Measurements from ENCODE around the gene OGFOD3. TPM values are rescaled to one million over a fixed set of nuclear protein-coding genes. Genes with fewer than 3 reads are reported as not detected.
"Not testable (repeated sequence)": the region's sequence is repeated elsewhere in the genome, so short reads cannot be mapped to it uniquely, and the experiment has no call there.

OGFOD3 gene
- polyA plus RNA-seq, 10 donors, result 13.1 to 26.1 (median 19.0) TPM

DNA sequence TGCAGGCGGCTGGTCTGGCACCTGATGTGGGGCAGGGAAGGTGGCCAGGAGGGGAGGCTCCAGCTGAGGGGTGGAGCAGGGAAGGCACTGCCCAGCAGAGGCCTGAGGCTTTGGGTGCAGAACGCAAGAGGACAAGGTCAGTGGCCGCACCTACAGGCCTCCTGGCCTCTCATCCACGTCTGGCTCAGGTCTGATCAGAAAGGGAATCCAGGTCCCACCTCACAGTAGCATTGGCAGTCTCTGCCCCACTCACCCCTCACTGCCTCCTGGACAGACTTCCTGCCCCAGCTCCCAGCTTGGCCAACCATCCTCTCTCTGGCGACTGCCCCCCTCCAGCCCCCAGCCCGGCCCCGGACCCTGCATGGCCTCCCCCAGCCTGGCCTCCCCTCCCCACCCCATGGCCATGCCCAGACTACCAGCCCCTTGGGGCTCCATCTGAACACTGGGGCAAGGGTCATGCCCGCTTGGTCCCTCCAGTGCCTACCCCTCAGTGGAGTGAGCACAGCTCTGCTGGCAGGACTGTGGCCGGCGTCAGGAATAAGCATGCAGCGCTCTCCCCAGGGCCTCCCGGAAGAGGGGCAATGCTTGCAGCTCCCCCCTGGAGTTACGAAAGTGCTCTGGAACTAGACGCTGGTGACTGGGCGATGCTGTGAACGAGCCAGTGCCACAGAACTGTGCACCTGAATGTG, 42.2 kb downstream of the OGFOD3 start:
- DNase-seq, result no peak

- no peak for DNase-seq
Measured at GRCh38 chr17:82375359-82376041, 42.9 kb downstream of the OGFOD3 start.

DNA sequence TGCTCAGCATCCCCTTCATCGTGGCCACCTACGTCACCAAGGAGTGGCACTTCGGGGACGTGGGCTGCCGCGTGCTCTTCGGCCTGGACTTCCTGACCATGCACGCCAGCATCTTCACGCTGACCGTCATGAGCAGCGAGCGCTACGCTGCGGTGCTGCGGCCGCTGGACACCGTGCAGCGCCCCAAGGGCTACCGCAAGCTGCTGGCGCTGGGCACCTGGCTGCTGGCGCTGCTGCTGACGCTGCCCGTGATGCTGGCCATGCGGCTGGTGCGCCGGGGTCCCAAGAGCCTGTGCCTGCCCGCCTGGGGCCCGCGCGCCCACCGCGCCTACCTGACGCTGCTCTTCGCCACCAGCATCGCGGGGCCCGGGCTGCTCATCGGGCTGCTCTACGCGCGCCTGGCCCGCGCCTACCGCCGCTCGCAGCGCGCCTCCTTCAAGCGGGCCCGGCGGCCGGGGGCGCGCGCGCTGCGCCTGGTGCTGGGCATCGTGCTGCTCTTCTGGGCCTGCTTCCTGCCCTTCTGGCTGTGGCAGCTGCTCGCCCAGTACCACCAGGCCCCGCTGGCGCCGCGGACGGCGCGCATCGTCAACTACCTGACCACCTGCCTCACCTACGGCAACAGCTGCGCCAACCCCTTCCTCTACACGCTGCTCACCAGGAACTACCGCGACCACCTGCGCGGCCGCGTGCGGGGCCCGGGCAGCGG, 43.6 kb downstream of the OGFOD3 start:
- no peak for DNase-seq

DNA sequence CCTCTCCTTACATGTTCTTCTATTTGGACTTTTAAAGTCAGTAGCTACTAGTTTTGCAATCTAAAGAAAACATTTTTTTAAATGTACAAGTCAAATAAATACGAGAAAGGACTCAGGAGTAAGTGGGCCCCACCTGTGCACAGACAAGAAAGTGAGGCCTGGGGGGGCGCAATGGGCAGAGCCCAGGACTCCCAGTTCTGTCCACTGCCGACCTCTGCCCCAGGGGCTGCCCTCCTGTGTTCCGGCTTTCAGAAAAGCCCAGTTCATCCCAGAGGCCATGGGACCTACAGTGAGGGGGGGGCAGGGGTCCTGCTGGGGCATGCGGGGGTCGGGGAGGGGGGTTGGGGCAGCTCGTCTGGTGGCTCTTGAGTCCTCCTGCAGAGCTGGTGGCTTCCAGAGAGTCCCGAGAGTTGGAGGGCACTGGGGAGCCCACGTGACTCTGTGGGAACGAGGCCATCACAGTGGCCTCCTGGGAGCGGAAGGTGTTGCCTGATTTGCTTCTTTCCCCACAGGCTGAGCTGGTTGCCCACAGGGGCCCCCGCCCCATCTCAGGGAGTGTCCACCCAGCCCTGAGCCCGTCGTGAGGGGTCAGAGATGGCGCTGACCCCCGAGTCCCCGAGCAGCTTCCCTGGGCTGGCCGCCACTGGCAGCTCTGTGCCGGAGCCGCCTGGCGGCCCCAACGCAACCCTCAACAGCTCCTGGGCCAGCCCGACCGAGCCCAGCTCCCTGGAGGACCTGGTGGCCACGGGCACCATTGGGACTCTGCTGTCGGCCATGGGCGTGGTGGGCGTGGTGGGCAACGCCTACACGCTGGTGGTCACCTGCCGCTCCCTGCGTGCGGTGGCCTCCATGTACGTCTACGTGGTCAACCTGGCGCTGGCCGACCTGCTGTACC, 44.4 kb downstream of the OGFOD3 start:
- DNase-seq, result no peak

- DNase-seq, result not testable (repeated sequence)
Measured at GRCh38 chr17:82373072-82373452, 45.3 kb downstream of the OGFOD3 start.

DNA sequence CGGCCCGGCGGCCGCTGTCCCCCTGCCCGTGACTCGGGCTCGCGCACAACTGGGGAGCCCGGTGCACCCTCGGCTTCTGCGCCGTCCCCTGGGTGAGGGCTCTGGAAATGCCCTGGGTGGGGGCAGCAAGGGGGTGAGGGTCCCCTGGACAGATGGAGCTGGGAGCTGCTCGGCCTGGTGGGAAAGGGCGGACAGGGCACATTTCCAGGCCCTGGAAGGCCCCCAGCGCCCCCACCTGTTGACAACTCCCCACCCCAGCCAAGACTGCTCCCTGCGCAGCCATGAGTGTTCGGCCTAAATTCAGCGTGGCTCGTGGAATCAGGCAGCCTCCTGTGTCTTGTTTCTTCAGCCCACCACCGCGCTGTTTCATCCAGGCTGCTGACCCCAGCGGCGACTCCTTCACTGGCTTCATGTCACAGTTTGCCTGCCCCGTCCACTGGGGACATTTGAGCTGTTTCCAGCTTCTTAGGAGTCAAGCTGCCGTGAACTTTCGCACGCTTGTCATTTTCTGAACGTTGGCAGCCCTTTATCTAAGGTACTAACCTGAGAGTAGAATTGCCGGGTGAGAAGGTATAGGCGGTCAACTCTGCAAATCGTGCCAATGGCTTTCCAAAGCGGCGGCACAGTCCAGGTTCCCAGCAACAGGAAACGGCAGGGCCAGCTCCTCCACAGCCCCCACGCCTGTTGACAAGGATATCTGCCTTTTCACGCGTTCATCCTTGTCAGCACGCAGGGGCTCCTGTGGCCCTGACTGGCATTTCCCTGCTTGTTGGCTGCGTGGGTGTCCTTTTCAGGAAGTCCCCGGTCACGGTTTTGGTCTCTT, 45.9 kb downstream of the OGFOD3 start:
- DNase-seq, result no peak

GRCh38 chr17:82371333-82372248, 46.8 kb downstream of the OGFOD3 start, which contains the start of gene UTS2R:
TSS of gene UTS2R (plus strand) at chr17:82371765. CDS start at chr17:82374325, 2,560 bp downstream.
- DNase-seq, result no peak

GRCh38 chr17:82370471-82371332, 47.7 kb downstream of the OGFOD3 start:
- peak in 1 of 3 donors; percentile 70 for DNase-seq

DNA sequence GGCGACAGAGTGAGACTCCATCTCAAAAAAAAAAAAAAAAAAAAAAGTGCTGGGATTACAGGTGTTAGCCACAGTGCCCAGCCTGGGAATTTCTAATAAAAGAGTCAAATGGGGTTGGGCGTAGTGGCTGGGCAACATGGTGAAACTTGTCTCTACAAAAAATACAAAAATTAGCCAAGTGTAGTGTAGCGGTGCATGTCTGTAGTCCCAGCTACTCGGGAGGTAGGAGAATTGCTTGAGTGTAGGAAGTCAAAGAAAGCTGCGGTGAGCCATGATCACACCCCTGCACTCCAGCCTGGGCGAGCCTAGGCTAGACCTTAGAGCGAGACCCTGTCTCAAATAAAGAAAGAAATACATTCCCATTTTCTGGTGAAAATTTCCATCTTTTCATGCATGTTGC, 49.2 kb downstream of the OGFOD3 start:
- no peak for DNase-seq

GRCh38 chr17:82367724-82368524, 50.5 kb downstream of the OGFOD3 start:
- DNase-seq, result no peak

- no peak for DNase-seq
Measured at GRCh38 chr17:82366749-82367148, 51.6 kb downstream of the OGFOD3 start.

DNA sequence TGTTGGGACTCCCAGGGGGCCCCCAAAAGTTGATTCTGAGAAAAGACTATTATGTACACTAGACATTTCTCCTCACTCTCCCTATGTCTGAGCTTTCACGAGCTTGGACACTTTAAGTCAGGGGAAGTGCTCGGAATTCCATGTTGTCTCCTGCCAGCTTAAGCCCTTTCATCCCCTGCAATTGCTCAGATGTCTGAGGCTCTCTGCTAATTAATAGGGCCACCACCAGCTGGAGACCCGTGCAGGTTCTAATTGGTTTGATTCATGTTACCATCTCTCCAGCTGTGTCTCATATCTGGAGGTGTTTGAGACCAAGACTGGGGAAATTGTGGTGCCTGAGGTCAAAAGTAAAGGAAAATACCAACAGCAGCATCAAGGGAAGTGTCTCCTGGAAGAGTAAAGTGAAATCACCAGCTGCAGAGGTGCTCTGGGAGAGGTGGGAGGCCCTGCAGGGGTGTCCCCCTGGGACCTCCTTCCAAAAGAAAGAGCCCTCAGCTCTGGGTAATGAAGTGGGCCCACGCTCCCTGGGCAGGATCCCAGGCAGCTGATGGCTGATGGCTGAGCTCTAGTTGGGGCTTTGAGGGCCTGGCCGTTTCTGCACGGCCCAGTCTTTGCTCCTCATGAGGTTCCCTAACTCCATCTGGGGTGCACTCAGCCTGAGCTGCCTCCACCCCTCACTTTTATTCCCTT, 52.6 kb downstream of the OGFOD3 start:
- no peak for DNase-seq

GRCh38 chr17:82361885-82362633, 56.3 kb downstream of the OGFOD3 start:
- DNase-seq, result no peak

DNA sequence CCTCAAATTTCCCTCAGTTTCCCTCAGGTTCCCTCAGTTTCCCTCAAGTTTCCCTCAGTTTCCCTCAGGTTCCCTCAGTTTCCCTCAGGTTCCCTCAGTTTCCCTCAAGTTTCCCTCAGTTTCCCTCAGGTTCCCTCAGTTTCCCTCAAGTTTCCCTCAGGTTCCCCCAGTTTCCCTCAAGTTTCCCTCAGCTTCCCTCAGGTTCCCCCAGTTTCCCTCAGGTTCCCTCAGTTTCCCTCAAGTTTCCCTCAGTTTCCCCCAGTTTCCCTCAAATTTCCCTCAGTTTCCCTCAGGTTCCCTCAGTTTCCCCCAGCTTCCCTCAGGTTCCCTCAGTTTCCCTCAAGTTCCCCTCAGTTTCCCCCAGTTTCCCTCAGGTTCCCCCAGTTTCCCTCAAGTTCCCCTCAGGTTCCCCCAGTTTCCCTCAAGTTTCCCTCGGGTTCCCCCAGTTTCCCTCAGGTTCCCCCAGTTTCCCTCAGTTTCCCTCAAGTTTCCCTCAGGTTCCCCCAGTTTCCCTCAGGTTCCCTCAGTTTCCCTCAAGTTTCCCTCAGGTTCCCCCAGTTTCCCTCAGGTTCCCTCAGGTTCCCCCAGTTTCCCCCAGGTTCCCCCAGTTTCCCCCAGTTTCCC, 58.8 kb downstream of the OGFOD3 start:
- DNase-seq, result not testable (repeated sequence)

- no peak for DNase-seq
Measured at GRCh38 chr17:82358465-82359350, 59.7 kb downstream of the OGFOD3 start, which contains the start of gene TEX19. TSS of gene TEX19 (plus strand) at chr17:82359247. CDS start at chr17:82362151, 2,904 bp downstream.
